ENCODE data around the gene ANKRD40CL. TPM values are rescaled to one million over a fixed set of nuclear protein-coding genes. Genes with fewer than 3 reads are reported as not detected.

Gene ANKRD40CL
- total RNA-seq, 5 donors from 2014 or later (not counting 1 experiment from before 2014, with no cell fraction given), result not detected

DNA sequence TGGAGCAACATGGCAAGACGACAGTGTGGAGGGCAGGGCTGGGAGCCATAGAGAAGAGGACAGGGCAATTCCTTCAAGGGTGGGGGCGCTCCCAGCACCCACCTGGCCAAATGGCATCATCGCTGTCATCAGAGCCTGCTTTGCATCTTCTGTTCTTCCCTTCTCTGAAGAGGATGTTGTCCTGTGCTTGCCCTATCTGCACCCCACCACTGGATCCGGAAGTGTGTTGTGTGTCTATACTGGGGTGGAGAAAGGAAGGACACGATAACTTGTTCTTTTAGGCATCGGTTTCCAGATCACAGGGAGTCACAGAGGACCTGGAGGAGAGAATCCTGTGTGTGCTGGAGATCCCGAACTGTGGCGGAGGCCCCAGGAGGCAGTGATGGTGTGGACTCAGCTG is 25.7 kb upstream of the ANKRD40CL start:
- DNase-seq (no peak), ATAC-seq (replicated peaks in 1 of 4) (no peak)
- H3K9me3 Mint-ChIP-seq, result no peaks in the 10 kb centered on the region
- Histone ChIP-seq H3K36me3 (ENCODE audit: control insufficient read depth in 2 of 2, extremely low read depth in 1 of 2, insufficient read depth in 1 of 2, low read length in 1 of 2) (no peaks in the 10 kb centered on the region), H3K4me1 (ENCODE audit: control insufficient read depth in 1 of 2, extremely low read depth in 1 of 2, insufficient read depth in 2 of 2, low read length in 2 of 2) (no peaks in the 10 kb centered on the region), H3K27ac (ENCODE audit: low read length) (no peak overlapping the region), H3K27me3 (replicated peaks in 1 of 2; ENCODE audit: control insufficient read depth in 2 of 2, extremely low read depth in 1 of 2, insufficient read depth in 2 of 2, low read length in 1 of 2) (no peaks in the 10 kb centered on the region), H3K4me3 (ENCODE audit: control insufficient read depth in 1 of 2, extremely low read depth in 1 of 2, low read length in 1 of 2) (no peak overlapping the region), H3K9me3 (no peaks in the 10 kb centered on the region)
- 98% methylated on average over 7 of the region's 8 CpGs for WGBS (ENCODE audit: insufficient coverage)
- no peak overlapping the region for H3K27ac Mint-ChIP-seq
- H3K4me1 Mint-ChIP-seq, result no peaks in the 10 kb centered on the region
- POLR2A ChIA-PET, result no interaction called here
- H3K36me3 Mint-ChIP-seq, result no peaks in the 10 kb centered on the region
- H3K4me3 Mint-ChIP-seq, result no peak overlapping the region
- H3K27me3 Mint-ChIP-seq, result no peaks in the 10 kb centered on the region
- CTCF ChIA-PET, result interaction anchor here in 1 of 2 donors (0.6 kb wide), 1 partner anchor 460 kb away, joined by 4 read pairs; no protein-coding TSS in a partner anchor

GRCh38 chr17:50792132-50792531 is 24.8 kb upstream of the ANKRD40CL start:
- Mint-ChIP-seq H3K27me3 (no peaks in the 10 kb centered on the region), H3K36me3 (no peaks in the 10 kb centered on the region), H3K4me1 (no peaks in the 10 kb centered on the region), H3K4me3 (no peak overlapping the region), H3K27ac (no peak overlapping the region), H3K9me3 (no peaks in the 10 kb centered on the region)
- ATAC-seq (replicated peaks in 1 of 4), result no peak
- Histone ChIP-seq H3K9me3 (no peaks in the 10 kb centered on the region), H3K36me3 (ENCODE audit: control insufficient read depth in 2 of 2, extremely low read depth in 1 of 2, insufficient read depth in 1 of 2, low read length in 1 of 2) (no peaks in the 10 kb centered on the region), H3K27ac (ENCODE audit: low read length) (no peak overlapping the region), H3K4me1 (ENCODE audit: control insufficient read depth in 1 of 2, extremely low read depth in 1 of 2, insufficient read depth in 2 of 2, low read length in 2 of 2) (no peaks in the 10 kb centered on the region), H3K4me3 (ENCODE audit: control insufficient read depth in 1 of 2, extremely low read depth in 1 of 2, low read length in 1 of 2) (no peak overlapping the region), H3K27me3 (replicated peaks in 1 of 2; ENCODE audit: control insufficient read depth in 2 of 2, extremely low read depth in 1 of 2, insufficient read depth in 2 of 2, low read length in 1 of 2) (no peaks in the 10 kb centered on the region)
- 85% methylated on average over 7 of the region's 7 CpGs for WGBS (ENCODE audit: insufficient coverage)
- CTCF ChIA-PET, result no interaction called here
- POLR2A ChIA-PET, result no interaction called here
- DNase-seq, result no peak

- H3K27me3 Mint-ChIP-seq, result no peaks in the 10 kb centered on the region
- POLR2A ChIA-PET, result no interaction called here
Measured at GRCh38 chr17:50790618-50791017, 23.3 kb upstream of the ANKRD40CL start.

DNA sequence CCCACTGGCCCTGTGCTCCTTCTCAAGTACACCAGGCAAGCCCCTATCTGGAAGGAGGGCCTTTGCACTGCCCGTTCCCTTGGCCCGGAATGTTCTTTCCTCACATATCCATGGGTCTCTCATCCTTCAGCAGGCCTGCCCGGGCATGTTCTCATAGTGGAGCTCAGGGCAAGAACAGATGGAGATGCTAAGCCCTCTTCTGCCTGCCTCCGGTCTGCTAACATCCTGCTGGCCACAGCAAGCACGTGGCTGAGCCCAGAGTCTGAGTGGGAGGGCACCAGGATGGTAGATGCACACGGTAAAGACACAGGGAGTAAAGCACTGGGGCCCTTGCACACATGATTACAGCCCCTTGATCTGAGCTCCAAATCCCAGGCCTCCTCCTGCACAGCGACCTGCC is 19.8 kb upstream of the ANKRD40CL start:
- 74% methylated on average over 7 of the region's 7 CpGs for WGBS (ENCODE audit: insufficient coverage)
- DNase-seq (no peak), ATAC-seq (replicated peaks in 1 of 4) (no peak)
- H3K9me3 ChIP-seq, result no peaks in the 10 kb centered on the region
- ChIA-PET POLR2A (no interaction called here), CTCF (no interaction called here)
- H3K4me3 ChIP-seq (ENCODE audit: control insufficient read depth in 1 of 2, extremely low read depth in 1 of 2, low read length in 1 of 2), result no peak overlapping the region
- Mint-ChIP-seq H3K36me3 (no peaks in the 10 kb centered on the region), H3K4me1 (peaks cover 6 to 7% (median 6%) of the 10 kb centered on the region in 3 donors), H3K27ac (no peak overlapping the region), H3K4me3 (no peak overlapping the region), H3K9me3 (no peaks in the 10 kb centered on the region), H3K27me3 (peaks cover 0 to 2% of the 10 kb centered on the region in 2 donors)
- H3K27me3 ChIP-seq (replicated peaks in 1 of 2; ENCODE audit: control insufficient read depth in 2 of 2, extremely low read depth in 1 of 2, insufficient read depth in 2 of 2, low read length in 1 of 2), result peaks cover 0 to 9% of the 10 kb centered on the region in 2 experiments
- H3K27ac ChIP-seq (ENCODE audit: low read length), result no peak overlapping the region
- peaks cover 0 to 10% of the 10 kb centered on the region in 2 experiments for H3K4me1 ChIP-seq (ENCODE audit: control insufficient read depth in 1 of 2, extremely low read depth in 1 of 2, insufficient read depth in 2 of 2, low read length in 2 of 2)
- H3K36me3 ChIP-seq (ENCODE audit: control insufficient read depth in 2 of 2, extremely low read depth in 1 of 2, insufficient read depth in 1 of 2, low read length in 1 of 2), result no peaks in the 10 kb centered on the region

More at GRCh38 chr17:50790618-50791017, 23.3 kb upstream of the ANKRD40CL start:
- DNase-seq (no peak), ATAC-seq (replicated peaks in 1 of 4) (no peak)
- CTCF ChIA-PET, result interaction anchor here in 1 of 2 donors (0.5 kb wide), 1 partner anchor 21 kb away, joined by 3 read pairs; no protein-coding TSS in a partner anchor
- no peak overlapping the region for H3K4me3 ChIP-seq (ENCODE audit: control insufficient read depth in 1 of 2, extremely low read depth in 1 of 2, low read length in 1 of 2)
- H3K4me3 Mint-ChIP-seq, result no peak overlapping the region
- H3K4me1 ChIP-seq (ENCODE audit: control insufficient read depth in 1 of 2, extremely low read depth in 1 of 2, insufficient read depth in 2 of 2, low read length in 2 of 2), result no peaks in the 10 kb centered on the region
- 81% methylated on average over 4 of the region's 6 CpGs for WGBS (ENCODE audit: insufficient coverage)
- H3K4me1 Mint-ChIP-seq, result no peaks in the 10 kb centered on the region
- H3K27ac Mint-ChIP-seq, result no peak overlapping the region
- no peaks in the 10 kb centered on the region for H3K9me3 Mint-ChIP-seq
- no peaks in the 10 kb centered on the region for H3K36me3 ChIP-seq (ENCODE audit: control insufficient read depth in 2 of 2, extremely low read depth in 1 of 2, insufficient read depth in 1 of 2, low read length in 1 of 2)
- no peak overlapping the region for H3K27ac ChIP-seq (ENCODE audit: low read length)
- no peaks in the 10 kb centered on the region for H3K9me3 ChIP-seq
- H3K27me3 ChIP-seq (replicated peaks in 1 of 2; ENCODE audit: control insufficient read depth in 2 of 2, extremely low read depth in 1 of 2, insufficient read depth in 2 of 2, low read length in 1 of 2), result no peaks in the 10 kb centered on the region
- no peaks in the 10 kb centered on the region for H3K36me3 Mint-ChIP-seq

DNA sequence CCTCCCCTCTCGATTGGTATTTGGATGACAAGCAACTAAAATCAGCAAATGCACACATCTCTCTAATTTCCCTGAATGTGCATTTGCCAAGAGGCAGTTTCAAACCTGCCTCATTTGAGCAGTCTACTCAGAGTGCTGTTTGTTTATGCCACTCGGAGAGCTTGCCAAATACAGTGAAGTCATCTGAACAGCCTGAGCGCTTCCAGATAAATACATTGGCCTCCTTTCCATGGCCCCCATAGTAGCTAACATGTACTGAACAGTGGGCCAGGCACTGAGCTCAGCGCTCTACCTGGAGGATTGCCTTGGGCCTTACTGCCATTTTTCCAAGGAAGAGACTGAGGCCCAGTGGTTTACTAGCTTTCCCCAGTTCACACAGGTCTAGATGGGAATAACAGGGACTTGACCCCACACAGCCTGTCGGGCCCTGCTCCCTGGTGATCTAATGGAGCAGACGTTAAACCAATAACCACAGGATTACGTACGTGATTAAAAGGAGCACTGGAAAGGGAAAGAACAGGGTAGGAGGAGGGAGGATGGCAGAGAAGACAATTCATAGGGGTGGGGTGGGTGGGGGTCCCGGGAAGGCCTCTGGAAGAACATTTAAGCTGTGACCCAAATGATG is 18.7 kb upstream of the ANKRD40CL start:
- no peak for ATAC-seq (replicated peaks in 1 of 4)
- no peak overlapping the region for H3K4me3 Mint-ChIP-seq
- no peak overlapping the region for H3K27ac Mint-ChIP-seq
- Histone ChIP-seq H3K4me1 (ENCODE audit: control insufficient read depth in 1 of 2, extremely low read depth in 1 of 2, insufficient read depth in 2 of 2, low read length in 2 of 2) (peaks cover 3 to 14% of the 10 kb centered on the region in 2 experiments), H3K9me3 (no peaks in the 10 kb centered on the region), H3K36me3 (ENCODE audit: control insufficient read depth in 2 of 2, extremely low read depth in 1 of 2, insufficient read depth in 1 of 2, low read length in 1 of 2) (no peaks in the 10 kb centered on the region), H3K27ac (ENCODE audit: low read length) (no peak overlapping the region), H3K27me3 (replicated peaks in 1 of 2; ENCODE audit: control insufficient read depth in 2 of 2, extremely low read depth in 1 of 2, insufficient read depth in 2 of 2, low read length in 1 of 2) (peaks cover 0 to 16% of the 10 kb centered on the region in 2 experiments), H3K4me3 (ENCODE audit: control insufficient read depth in 1 of 2, extremely low read depth in 1 of 2, low read length in 1 of 2) (no peak overlapping the region)
- peaks cover 0 to 2% of the 10 kb centered on the region in 2 donors for H3K27me3 Mint-ChIP-seq
- CTCF ChIA-PET, result no interaction called here
- 75% methylated on average over 7 of the region's 9 CpGs for WGBS (ENCODE audit: insufficient coverage)
- no peaks in the 10 kb centered on the region for H3K9me3 Mint-ChIP-seq
- no peaks in the 10 kb centered on the region for H3K36me3 Mint-ChIP-seq
- peaks cover 6 to 13% (median 9%) of the 10 kb centered on the region in 3 donors for H3K4me1 Mint-ChIP-seq
- no peak for DNase-seq
- POLR2A ChIA-PET, result interaction anchor here in 1 of 2 donors (0.6 kb wide), 1 partner anchor 1775 kb away, joined by 3 read pairs; no protein-coding TSS in a partner anchor

DNA sequence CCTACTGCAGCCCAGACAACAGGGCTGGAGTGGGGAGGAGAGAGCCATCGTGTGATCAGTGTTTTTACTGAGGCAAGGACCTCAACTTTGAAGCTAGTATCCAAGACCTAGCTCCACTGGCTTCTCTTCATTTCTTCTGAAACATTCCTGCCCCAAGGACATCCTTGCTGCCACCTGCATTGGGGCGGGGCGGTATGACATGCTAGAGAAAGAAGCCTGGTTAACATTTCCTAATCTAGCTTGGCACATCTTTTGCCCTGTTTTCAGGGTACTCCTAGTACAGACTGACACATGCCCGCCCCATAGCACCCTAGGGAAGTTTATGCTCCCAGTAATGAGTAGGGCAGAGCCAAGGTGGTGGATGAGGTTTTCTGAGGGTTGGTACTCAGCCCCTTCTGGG is 17.8 kb upstream of the ANKRD40CL start:
- Mint-ChIP-seq H3K36me3 (no peaks in the 10 kb centered on the region), H3K4me1 (peaks cover 10 to 18% (median 14%) of the 10 kb centered on the region in 3 donors), H3K4me3 (no peak overlapping the region), H3K27ac (no peak overlapping the region), H3K9me3 (no peaks in the 10 kb centered on the region), H3K27me3 (peaks cover 0 to 2% of the 10 kb centered on the region in 2 donors)
- ATAC-seq (replicated peaks in 1 of 4) (no peak), DNase-seq (no peak)
- no peaks in the 10 kb centered on the region for H3K36me3 ChIP-seq (ENCODE audit: control insufficient read depth in 2 of 2, extremely low read depth in 1 of 2, insufficient read depth in 1 of 2, low read length in 1 of 2)
- peaks cover 9 to 23% of the 10 kb centered on the region in 2 experiments for H3K4me1 ChIP-seq (ENCODE audit: control insufficient read depth in 1 of 2, extremely low read depth in 1 of 2, insufficient read depth in 2 of 2, low read length in 2 of 2)
- no peak overlapping the region for H3K4me3 ChIP-seq (ENCODE audit: control insufficient read depth in 1 of 2, extremely low read depth in 1 of 2, low read length in 1 of 2)
- ChIA-PET POLR2A (no interaction called here), CTCF (interaction anchor here in 1 of 2 donors (0.6 to 1.2 kb wide), 4 partner anchors 57 to 213 kb away, joined by 3 to 5 read pairs (median 3); no protein-coding TSS in a partner anchor)
- no peaks in the 10 kb centered on the region for H3K9me3 ChIP-seq
- H3K27me3 ChIP-seq (replicated peaks in 1 of 2; ENCODE audit: control insufficient read depth in 2 of 2, extremely low read depth in 1 of 2, insufficient read depth in 2 of 2, low read length in 1 of 2), result peaks cover 0 to 18% of the 10 kb centered on the region in 2 experiments
- 50% methylated on average over 2 of the region's 4 CpGs for WGBS (ENCODE audit: insufficient coverage)
- no peak overlapping the region for H3K27ac ChIP-seq (ENCODE audit: low read length)

Measured in T-cell (primary cell).